Thyroid gland (tissue), 4 donors: ENCODE data around the gene RIMBP2. TPM values are rescaled to one million over a fixed set of nuclear protein-coding genes. Genes with fewer than 3 reads are reported as not detected.

ENCODE experiments used
- DNase-seq, 2 donors: peaks; one replicate each; pipeline ENCODE4 v3.0.0-alpha.2; 2019
- H3K27ac ChIP-seq, 3 donors: fragments of 200-600 bp; sonication (generic); 1 replicate in 2 of 3; 2 replicates in 1 of 3; pipeline ENCODE4 v1.5.1; 2016 to 2019; ENCODE audit warnings: mild to moderate bottlenecking in 1 of 3, moderate library complexity in 1 of 3
- H3K27me3 ChIP-seq: fragments of 200-600 bp; sonication (generic); one replicate; pipeline ENCODE4 v1.5.1; 2019
- H3K36me3 ChIP-seq, 2 donors: fragments of 200-600 bp; sonication (generic); one replicate each; pipeline ENCODE4 v1.5.1; 2016 to 2019
- H3K4me1 ChIP-seq, 2 donors: fragments of 200-600 bp; sonication (generic); one replicate each; pipeline ENCODE4 v1.5.1; 2017 to 2019
- H3K4me3 ChIP-seq, 3 donors: fragments of 200-600 bp; sonication (generic); replicated peaks in 1 of 3; 1 replicate in 2 of 3; 2 replicates in 1 of 3; pipeline ENCODE4 v1.5.1; 2016; ENCODE audit warnings: mild to moderate bottlenecking in 1 of 3
- H3K9me3 ChIP-seq: fragments of 200-600 bp; sonication (generic); one replicate; pipeline ENCODE4 v1.5.1; 2017
- POLR2A ChIP-seq, 2 donors: fragments of 450-650 bp; IDR thresholded peaks; one replicate each; pipeline ENCODE4 v1.6.1; 2017; ENCODE audit warnings: antibody characterized with exemption in 2 of 2, mild to moderate bottlenecking in 2 of 2, moderate library complexity in 1 of 2
- WGBS, 2 donors: methylation state at CpG; one replicate each; pipeline ENCODE4 v1.1.5; 2017; 5-methylcytosine and 5-hydroxymethylcytosine counted together
- intact Hi-C: fragments of 100-400 bp; cut with DNase I; formaldehyde crosslinking; loops from one replicate; pipeline ENCODE4 v1.15.1; 2023
- total RNA-seq, 4 donors: library from RNA; depleted of rRNA; stranded (reverse); fragments of >200 nt; gene quantifications; one replicate each; pipeline ENCODE4 v1.2.3, GENCODE V29; 2016
- TF ChIP-seq, protein P1 (sequence below), 6 experiments: fragments of 200-600 bp in 3 of 6; fragments of 450-650 bp in 3 of 6; sonication (generic) in 3 of 6; IDR thresholded peaks; one replicate each; pipeline ENCODE4 v1.5.1; 2016 to 2019; ENCODE audit warnings: antibody characterized with exemption in 6 of 6, mild to moderate bottlenecking in 2 of 6, inconsistent platforms in 1 of 6, moderate library complexity in 1 of 6

Gene RIMBP2
- total RNA-seq, 4 donors from 2014 or later, result 0.11 to 2.2 (median 0.63) TPM

DNA sequence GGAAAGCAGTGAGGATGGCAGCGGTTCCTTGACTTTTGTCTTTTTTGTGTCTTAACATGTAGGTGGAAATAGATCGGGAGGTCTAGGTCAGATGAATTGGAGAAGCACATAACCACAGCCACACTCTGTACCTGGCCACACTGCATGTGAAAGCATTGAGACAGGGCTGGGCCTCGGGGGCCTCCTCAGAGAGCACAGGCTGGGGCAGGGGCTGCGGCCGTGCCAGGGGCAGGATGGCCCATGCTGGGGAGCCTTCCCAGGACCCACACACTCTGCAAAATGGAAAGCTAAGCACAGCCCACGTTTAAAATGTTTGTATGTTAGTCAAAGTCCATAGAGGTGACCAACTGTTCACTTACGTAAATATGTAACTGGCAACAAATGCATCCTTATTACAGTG lies 301.7 kb downstream of the RIMBP2 start:
- intact Hi-C loops, result no loop called here
- 79 to 88% methylated on average over 7 of the region's 7 CpGs for WGBS, 2 donors
- Histone ChIP-seq H3K27ac (no peak overlapping the region), H3K4me1 (no peaks in the 10 kb centered on the region), H3K9me3 (no peaks in the 10 kb centered on the region), H3K36me3 (no peaks in the 10 kb centered on the region), H3K27me3 (no peaks in the 10 kb centered on the region), H3K4me3 (no peak overlapping the region)
- DNase-seq, result no peak
- no peak for TF ChIP-seq POLR2A (IDR thresholded peaks at IDR 0.05)
- TF ChIP-seq, protein P1, sequence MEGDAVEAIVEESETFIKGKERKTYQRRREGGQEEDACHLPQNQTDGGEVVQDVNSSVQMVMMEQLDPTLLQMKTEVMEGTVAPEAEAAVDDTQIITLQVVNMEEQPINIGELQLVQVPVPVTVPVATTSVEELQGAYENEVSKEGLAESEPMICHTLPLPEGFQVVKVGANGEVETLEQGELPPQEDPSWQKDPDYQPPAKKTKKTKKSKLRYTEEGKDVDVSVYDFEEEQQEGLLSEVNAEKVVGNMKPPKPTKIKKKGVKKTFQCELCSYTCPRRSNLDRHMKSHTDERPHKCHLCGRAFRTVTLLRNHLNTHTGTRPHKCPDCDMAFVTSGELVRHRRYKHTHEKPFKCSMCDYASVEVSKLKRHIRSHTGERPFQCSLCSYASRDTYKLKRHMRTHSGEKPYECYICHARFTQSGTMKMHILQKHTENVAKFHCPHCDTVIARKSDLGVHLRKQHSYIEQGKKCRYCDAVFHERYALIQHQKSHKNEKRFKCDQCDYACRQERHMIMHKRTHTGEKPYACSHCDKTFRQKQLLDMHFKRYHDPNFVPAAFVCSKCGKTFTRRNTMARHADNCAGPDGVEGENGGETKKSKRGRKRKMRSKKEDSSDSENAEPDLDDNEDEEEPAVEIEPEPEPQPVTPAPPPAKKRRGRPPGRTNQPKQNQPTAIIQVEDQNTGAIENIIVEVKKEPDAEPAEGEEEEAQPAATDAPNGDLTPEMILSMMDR (IDR thresholded peaks at IDR 0.05), result no peak

- intact Hi-C loops, result no loop called here
- Histone ChIP-seq H3K27ac (no peak overlapping the region), H3K4me1 (no peaks in the 10 kb centered on the region), H3K27me3 (no peaks in the 10 kb centered on the region), H3K4me3 (no peak overlapping the region), H3K9me3 (no peaks in the 10 kb centered on the region), H3K36me3 (no peaks in the 10 kb centered on the region)
- 92 to 94% methylated on average over 18 of the region's 18 CpGs for WGBS, 2 donors
- no peak for DNase-seq
- TF ChIP-seq, protein P1 (IDR thresholded peaks at IDR 0.05), result no peak
- TF ChIP-seq POLR2A (IDR thresholded peaks at IDR 0.05), result no peak
Measured at GRCh38 chr12:130413909-130414308, 302.2 kb downstream of the RIMBP2 start.

DNA sequence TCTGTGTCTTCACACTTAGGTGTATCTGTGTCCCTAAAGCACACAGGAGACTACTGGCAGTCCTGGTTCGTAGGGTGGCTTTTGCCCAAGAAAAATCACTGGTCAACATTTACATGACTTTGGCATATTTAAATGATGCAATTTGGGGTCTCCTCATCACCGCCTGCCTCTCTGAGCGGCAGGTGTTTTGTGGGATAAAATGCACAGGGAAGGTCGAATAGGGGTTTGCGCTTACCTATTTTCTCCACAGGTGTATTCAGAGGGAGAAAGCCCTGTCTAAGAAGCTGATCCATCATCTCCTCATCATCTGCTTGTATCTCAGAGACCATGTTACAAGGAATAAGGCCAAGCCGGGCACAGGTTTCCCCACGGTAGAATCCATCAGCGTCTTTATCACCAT lies 303.7 kb downstream of the RIMBP2 start:
- 97% methylated on average over 8 of the region's 8 CpGs for WGBS, 2 donors
- H3K9me3 ChIP-seq, result no peaks in the 10 kb centered on the region
- no peak for DNase-seq
- intact Hi-C loops, result no loop called here
- H3K4me3 ChIP-seq, result no peak overlapping the region
- H3K27ac ChIP-seq, result no peak overlapping the region
- no peaks in the 10 kb centered on the region for H3K27me3 ChIP-seq
- no peaks in the 10 kb centered on the region for H3K4me1 ChIP-seq
- TF ChIP-seq, protein P1 (IDR thresholded peaks at IDR 0.05), result no peak
- no peak for TF ChIP-seq POLR2A (IDR thresholded peaks at IDR 0.05)
- H3K36me3 ChIP-seq, result no peaks in the 10 kb centered on the region

- no peak for TF ChIP-seq POLR2A (IDR thresholded peaks at IDR 0.05)
- TF ChIP-seq, protein P1 (IDR thresholded peaks at IDR 0.05), result no peak
- no peak for DNase-seq
- intact Hi-C loops, result no loop called here
- Histone ChIP-seq H3K4me3 (no peak overlapping the region), H3K36me3 (no peaks in the 10 kb centered on the region), H3K4me1 (no peaks in the 10 kb centered on the region), H3K9me3 (no peaks in the 10 kb centered on the region), H3K27me3 (no peaks in the 10 kb centered on the region), H3K27ac (no peak overlapping the region)
- WGBS, 2 donors, result 71 to 72% methylated on average over 7 of the region's 7 CpGs
Measured at GRCh38 chr12:130405332-130405731, 310.8 kb downstream of the RIMBP2 start.

GRCh38 chr12:130401703-130402102 lies 314.4 kb downstream of the RIMBP2 start:
- Histone ChIP-seq H3K4me3 (no peak overlapping the region), H3K4me1 (peaks cover 15 to 19% of the 10 kb centered on the region in 2 donors), H3K27ac (no peak overlapping the region), H3K9me3 (no peaks in the 10 kb centered on the region), H3K27me3 (no peaks in the 10 kb centered on the region), H3K36me3 (no peaks in the 10 kb centered on the region)
- intact Hi-C loops, result no loop called here
- 74 to 81% methylated on average over 6 of the region's 6 CpGs for WGBS, 2 donors
- DNase-seq, result no peak
- TF ChIP-seq, protein P1 (IDR thresholded peaks at IDR 0.05), result peak in 4 of 6 experiments; percentile 36 to 63 (median 50)
- no peak for TF ChIP-seq POLR2A (IDR thresholded peaks at IDR 0.05)
